ENCODE results near the gene PARD3. TPM values are rescaled to one million over a fixed set of nuclear protein-coding genes. Genes with fewer than 3 reads are reported as not detected.
"Not testable (repeated sequence)": the region's sequence is repeated elsewhere in the genome, so short reads cannot be mapped to it uniquely, and the experiment has no call there.

Gene PARD3
- total RNA-seq, 2 experiments from 2014 or later = 1.3 to 1.9 TPM

DNA sequence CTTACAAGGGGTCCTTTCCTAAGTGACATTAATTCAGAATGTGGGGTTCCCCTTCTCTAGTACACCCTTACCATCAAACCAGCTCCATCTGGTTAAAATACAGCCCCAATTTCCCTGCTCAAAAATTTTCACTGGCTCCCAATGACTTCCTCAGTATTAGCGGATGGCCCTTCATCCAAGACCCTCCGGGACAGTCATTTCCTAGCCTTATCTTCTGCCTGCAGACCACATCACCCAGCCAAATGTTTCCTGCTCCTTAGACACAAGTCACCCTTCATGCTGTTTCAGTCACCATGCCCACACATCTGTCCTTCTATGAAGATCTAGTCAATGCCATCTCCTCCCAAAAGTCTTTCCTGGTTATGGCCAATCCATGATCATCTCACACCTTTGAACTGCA, 45.2 kb downstream of the PARD3 start:
- Mint-ChIP-seq H3K27me3 (peaks cover 7% of the 10 kb centered on the region), H3K27ac (no peak overlapping the region), H3K4me1 (peaks cover 2% of the 10 kb centered on the region)

DNA sequence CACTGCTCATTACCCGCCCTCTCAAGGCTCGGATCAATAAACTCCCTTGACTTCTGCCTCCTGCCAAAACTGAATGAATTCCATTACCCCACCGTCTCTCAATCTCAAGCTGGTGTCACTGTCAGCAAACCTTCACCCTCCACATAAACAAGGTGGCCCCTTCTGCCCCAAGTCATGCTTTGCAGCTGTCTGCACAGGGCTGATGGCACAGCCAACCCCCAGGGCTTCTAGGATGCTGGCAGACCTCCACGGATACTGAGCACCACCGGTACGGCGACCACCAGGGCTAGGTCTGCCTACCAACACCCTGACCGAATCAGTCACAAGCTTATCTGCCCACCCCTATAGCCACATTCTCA, 46.1 kb downstream of the PARD3 start:
- no peak for DNase-seq
- Mint-ChIP-seq H3K27me3 (peaks cover 7% of the 10 kb centered on the region), H3K27ac (no peak overlapping the region), H3K4me1 (peaks cover 2% of the 10 kb centered on the region), H3K36me3 (no peaks in the 10 kb centered on the region), H3K4me3 (no peak overlapping the region), H3K9me3 (no peaks in the 10 kb centered on the region)

More for the DNA sequence above, 45.2 kb downstream of the PARD3 start:
- no peaks in the 10 kb centered on the region for H3K9me3 Mint-ChIP-seq
- H3K4me3 Mint-ChIP-seq = no peak overlapping the region
- H3K36me3 Mint-ChIP-seq = no peaks in the 10 kb centered on the region
- DNase-seq = no peak

DNA sequence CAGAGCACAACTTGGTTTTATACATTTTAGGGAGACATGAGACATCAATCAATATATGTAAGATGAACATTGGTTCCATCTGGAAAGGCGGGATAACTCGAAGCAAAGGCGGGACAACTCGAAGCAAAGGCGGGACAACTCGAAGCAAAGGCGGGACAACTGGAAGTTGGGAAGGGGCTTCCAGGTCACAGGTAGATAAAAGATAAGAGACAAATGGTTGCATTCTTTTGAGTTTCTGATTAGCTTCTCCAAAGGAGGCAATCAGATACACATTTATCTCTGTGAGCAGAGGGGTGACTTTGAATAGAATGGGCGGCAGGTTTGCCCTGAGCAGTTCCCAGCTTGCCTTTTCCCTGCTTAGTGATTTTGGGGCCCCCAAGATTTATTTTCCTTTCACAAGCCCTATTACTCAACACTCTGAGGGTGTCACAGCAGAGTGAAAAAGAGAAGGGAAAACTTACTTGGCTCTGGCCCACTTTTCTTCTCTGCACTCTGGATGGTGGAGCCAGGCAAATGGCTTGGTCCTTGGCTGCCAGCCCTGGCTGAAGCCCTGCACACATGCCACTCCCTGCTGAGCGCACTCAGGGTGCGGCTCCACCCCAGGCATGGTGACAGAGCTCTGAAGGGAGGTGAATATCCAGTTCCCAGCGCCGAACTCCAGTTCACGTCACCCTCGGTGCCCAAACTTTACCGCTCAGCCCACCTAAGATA, 46.7 kb downstream of the PARD3 start:
- H3K27ac Mint-ChIP-seq = no peak overlapping the region
- no peak for DNase-seq
- H3K27me3 Mint-ChIP-seq = peaks cover 11% of the 10 kb centered on the region
- H3K4me3 Mint-ChIP-seq = no peak overlapping the region
- H3K4me1 Mint-ChIP-seq = peaks cover 2% of the 10 kb centered on the region
- no peaks in the 10 kb centered on the region for H3K36me3 Mint-ChIP-seq
- H3K9me3 Mint-ChIP-seq = no peaks in the 10 kb centered on the region

DNA sequence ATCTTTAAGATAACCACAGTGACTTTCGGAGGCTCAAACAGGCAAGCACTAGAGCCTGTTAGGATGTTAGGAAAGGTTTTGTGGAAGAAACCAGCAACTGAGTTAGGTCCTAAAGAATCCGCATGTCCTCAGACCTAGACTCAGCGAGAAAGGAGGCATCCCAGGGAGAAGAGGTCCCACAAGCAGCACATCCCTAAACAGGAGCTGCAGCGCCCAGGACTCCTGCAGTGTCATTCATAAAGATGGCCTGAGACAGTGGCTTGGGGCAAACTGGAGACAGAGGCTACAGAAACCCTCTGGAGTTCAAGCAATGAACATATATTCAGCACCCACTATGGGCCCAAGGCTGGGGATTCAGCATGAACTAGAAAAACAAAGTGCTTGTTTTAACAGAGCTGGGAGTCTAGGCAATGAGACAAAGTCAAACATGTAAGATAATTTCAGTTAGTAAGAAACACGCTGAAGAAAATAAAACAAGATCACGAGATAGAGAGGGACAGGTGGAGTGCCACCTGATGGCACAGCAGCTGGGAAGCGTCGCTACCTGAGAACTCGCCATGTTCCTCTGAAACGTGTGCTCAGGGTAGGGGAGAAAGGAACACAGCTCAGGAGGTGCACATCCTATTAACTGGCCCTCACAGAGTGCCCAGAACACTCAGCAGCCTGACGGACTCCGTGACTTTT, 48.1 kb downstream of the PARD3 start:
- Mint-ChIP-seq H3K27ac (no peak overlapping the region), H3K36me3 (no peaks in the 10 kb centered on the region), H3K4me1 (peaks cover 2% of the 10 kb centered on the region), H3K27me3 (peaks cover 19% of the 10 kb centered on the region), H3K4me3 (no peak overlapping the region), H3K9me3 (no peaks in the 10 kb centered on the region)
- DNase-seq = no peak

DNA sequence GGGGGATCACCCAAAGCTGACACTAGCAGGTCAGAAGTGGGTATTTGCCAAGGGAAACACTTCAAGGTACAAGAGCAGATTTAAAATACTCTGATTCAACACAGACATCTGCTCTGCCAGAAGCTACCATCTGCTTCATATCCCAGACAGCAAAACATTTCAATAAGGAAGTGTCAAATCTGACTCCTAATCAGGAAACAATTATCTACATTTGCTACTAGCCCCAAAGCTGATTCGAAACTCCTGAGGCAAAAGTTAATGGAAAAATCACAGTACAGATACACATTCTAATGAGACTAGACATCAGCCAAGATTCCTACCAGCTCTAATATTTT, 48.9 kb downstream of the PARD3 start:
- no peaks in the 10 kb centered on the region for H3K36me3 Mint-ChIP-seq
- peaks cover 2% of the 10 kb centered on the region for H3K4me1 Mint-ChIP-seq
- H3K9me3 Mint-ChIP-seq = no peaks in the 10 kb centered on the region
- no peak overlapping the region for H3K4me3 Mint-ChIP-seq
- peaks cover 19% of the 10 kb centered on the region for H3K27me3 Mint-ChIP-seq
- H3K27ac Mint-ChIP-seq = no peak overlapping the region
- DNase-seq = no peak

- Mint-ChIP-seq H3K36me3 (no peaks in the 10 kb centered on the region), H3K27ac (no peak overlapping the region), H3K4me3 (no peak overlapping the region), H3K4me1 (no peaks in the 10 kb centered on the region), H3K9me3 (no peaks in the 10 kb centered on the region), H3K27me3 (peaks cover 26% of the 10 kb centered on the region)
- no peak for DNase-seq
These were observed 50.6 kb downstream of the PARD3 start for GRCh38 chr10:34764472-34764946.

DNA sequence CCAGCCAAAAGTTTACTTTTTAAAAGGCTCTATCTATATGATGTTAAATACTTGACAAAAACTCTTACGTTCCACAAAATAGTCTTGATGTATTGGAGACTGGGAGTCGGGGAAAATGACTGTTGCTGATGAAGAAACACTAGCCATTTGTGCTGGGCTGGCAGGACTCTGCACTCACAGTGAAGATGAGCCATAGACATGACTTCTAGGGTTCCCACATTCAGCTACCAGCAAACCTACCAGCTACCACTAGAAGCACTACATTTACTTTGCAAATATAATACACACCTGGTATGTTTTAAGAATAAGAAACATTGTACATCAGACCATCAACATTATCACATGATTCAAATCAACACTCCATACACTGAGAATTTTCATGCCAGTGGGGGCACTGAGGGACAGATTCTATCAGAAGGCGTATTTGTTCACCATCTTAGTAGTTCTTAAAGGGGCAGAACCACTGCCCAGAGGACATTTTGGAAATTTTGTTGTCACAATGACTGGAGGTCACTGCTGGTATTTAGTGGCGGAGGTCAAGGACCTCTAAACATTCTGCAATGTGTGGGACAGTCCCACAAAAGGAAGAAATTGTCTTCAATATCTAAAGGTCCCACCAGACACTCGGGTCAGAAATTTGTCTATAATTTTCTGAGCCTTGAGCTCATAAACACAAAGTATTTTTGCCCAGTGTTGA, 52.3 kb downstream of the PARD3 start:
- Mint-ChIP-seq H3K36me3 (no peaks in the 10 kb centered on the region), H3K4me3 (no peak overlapping the region), H3K27me3 (peaks cover 23% of the 10 kb centered on the region), H3K4me1 (peaks cover 10% of the 10 kb centered on the region), H3K27ac (no peak overlapping the region), H3K9me3 (peaks cover 5% of the 10 kb centered on the region)
- no peak for DNase-seq

DNA sequence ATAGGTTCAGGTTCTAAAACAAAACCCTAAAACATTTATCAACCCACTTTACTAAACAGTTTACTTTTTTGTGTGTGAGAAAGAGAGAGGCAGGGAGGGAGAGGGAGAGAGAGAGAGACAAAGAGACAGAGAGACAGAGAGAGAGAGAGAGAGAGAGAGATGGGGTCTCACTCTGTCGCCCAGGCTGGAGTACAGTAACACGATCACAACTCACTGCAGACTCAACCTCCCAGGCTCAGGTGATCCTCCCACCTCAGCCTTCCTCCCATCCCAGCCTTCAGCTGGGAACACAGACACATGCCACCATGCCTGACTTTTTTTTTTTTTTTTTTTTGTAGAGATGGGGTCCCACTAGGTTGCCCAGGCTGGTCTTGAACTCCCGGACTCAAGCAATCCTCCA, 52.9 kb downstream of the PARD3 start:
- DNase-seq = no peak
- Mint-ChIP-seq H3K4me1 (peaks cover 10% of the 10 kb centered on the region), H3K9me3 (peaks cover 5% of the 10 kb centered on the region), H3K27me3 (peaks cover 22% of the 10 kb centered on the region), H3K36me3 (no peaks in the 10 kb centered on the region), H3K4me3 (no peak overlapping the region), H3K27ac (no peak overlapping the region)

DNA sequence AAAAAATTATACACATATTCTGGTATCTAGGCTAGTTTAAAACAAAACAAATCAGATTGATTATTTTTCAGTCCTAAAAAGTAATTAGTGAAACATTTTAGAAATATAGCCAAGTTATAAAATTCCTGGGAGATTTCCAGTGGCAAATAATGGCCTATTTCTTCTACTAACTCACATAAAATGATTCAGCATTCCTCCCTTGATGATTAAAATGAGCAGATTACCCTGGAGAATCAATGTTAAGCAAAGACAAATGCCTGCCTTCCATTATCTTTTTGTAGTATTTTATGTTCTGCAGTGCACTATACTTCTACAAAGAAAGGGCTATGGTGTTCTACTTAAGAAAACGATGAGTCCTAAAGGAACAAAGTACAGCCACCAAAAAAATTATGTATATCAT, 53.6 kb downstream of the PARD3 start:
- Mint-ChIP-seq H3K9me3 (peaks cover 5% of the 10 kb centered on the region), H3K27me3 (peaks cover 20% of the 10 kb centered on the region), H3K36me3 (no peaks in the 10 kb centered on the region)

DNA sequence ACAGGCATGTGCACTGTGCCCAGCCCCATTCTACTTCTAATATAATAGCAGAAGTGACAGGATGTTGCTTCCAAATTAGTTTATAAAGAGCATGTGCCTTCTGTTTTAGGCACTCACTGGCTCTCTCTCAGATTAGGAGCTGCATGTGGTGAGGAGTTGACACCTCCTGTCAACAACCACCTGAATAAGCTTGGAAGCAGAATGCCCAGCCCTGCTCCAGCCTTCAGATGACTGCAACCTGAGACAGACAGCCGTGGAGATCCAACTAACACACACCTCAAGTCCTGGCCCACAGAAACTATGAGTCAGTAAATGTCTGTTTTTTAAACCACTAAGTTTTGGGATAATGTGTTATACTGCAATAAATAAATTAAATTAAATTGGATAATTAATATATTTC, 54.5 kb downstream of the PARD3 start:
- peaks cover 10% of the 10 kb centered on the region for H3K4me1 Mint-ChIP-seq
- no peak overlapping the region for H3K4me3 Mint-ChIP-seq
- no peak for DNase-seq
- H3K27me3 Mint-ChIP-seq = peaks cover 20% of the 10 kb centered on the region
- H3K36me3 Mint-ChIP-seq = no peaks in the 10 kb centered on the region
- H3K27ac Mint-ChIP-seq = no peak overlapping the region
- peaks cover 5% of the 10 kb centered on the region for H3K9me3 Mint-ChIP-seq

More for the DNA sequence above, 53.6 kb downstream of the PARD3 start:
- Mint-ChIP-seq H3K4me1 (peaks cover 10% of the 10 kb centered on the region), H3K4me3 (no peak overlapping the region), H3K27ac (no peak overlapping the region)
- no peak for DNase-seq

- Mint-ChIP-seq H3K4me3 (no peak overlapping the region), H3K36me3 (no peaks in the 10 kb centered on the region), H3K4me1 (peaks cover 10% of the 10 kb centered on the region), H3K9me3 (peaks cover 5% of the 10 kb centered on the region), H3K27me3 (peaks cover 20% of the 10 kb centered on the region), H3K27ac (no peak overlapping the region)
- no peak for DNase-seq
These were observed 55.3 kb downstream of the PARD3 start for GRCh38 chr10:34759837-34760215.

DNA sequence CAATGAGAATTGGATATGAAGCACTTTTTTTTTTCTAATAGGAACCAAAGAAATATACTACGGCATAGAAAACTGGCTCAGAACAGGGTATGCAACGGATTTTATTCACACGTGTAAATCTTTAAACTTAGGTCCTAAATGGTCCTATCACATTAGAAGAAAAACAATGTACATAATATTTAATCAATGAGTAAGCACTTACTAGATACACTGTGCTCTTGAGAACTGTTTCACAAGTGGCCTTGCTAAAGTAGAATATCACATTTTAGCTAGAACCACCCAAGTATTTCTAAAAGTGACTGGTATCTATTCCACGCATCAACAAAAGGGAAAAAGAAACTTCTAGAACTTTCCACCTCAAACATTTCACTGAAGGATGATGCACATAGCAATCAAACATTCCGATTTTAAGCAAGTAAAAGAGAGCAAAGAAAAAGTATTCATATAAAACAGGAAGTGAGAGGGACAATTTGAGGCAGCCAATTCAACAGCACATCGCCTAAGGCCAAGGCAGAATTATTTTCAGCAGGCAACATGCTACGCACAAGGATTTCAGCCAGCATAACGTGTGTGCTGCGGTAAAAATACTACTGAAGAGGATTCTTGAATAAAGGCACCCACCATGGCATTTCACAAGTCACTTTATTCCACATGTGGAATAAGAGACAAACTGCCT, 55.8 kb downstream of the PARD3 start:
- Mint-ChIP-seq H3K4me3 (no peak overlapping the region), H3K27me3 (peaks cover 20% of the 10 kb centered on the region), H3K4me1 (peaks cover 10% of the 10 kb centered on the region), H3K36me3 (no peaks in the 10 kb centered on the region), H3K27ac (no peak overlapping the region), H3K9me3 (peaks cover 5% of the 10 kb centered on the region)
- no peak for DNase-seq

GRCh38 chr10:34758447-34758996, 56.6 kb downstream of the PARD3 start:
- Mint-ChIP-seq H3K9me3 (peaks cover 5% of the 10 kb centered on the region), H3K27me3 (peaks cover 16% of the 10 kb centered on the region), H3K27ac (no peak overlapping the region), H3K36me3 (no peaks in the 10 kb centered on the region), H3K4me1 (peaks cover 10% of the 10 kb centered on the region), H3K4me3 (no peak overlapping the region)
- DNase-seq = no peak

DNA sequence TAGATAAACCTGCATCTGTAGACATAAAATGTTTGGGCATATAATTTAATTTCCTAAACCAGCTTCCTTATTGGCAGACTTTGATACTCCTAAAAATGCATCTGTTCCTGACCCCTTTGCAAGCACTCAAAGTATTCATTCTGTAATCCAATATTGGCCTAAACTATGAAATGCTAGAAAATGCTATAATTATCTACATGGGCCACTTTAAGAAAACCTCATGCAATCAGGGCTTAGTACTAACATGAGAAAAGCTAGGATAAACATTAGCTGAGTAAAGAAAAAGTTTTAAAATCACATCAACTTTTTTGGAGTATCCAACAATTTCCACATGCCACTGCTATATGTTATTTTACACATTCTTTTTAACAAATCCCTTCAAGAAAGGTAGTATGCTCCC, 57.2 kb downstream of the PARD3 start:
- Mint-ChIP-seq H3K9me3 (peaks cover 5% of the 10 kb centered on the region), H3K4me3 (no peak overlapping the region), H3K27me3 (peaks cover 12% of the 10 kb centered on the region), H3K4me1 (peaks cover 10% of the 10 kb centered on the region), H3K36me3 (no peaks in the 10 kb centered on the region), H3K27ac (no peak overlapping the region)
- DNase-seq = no peak

DNA sequence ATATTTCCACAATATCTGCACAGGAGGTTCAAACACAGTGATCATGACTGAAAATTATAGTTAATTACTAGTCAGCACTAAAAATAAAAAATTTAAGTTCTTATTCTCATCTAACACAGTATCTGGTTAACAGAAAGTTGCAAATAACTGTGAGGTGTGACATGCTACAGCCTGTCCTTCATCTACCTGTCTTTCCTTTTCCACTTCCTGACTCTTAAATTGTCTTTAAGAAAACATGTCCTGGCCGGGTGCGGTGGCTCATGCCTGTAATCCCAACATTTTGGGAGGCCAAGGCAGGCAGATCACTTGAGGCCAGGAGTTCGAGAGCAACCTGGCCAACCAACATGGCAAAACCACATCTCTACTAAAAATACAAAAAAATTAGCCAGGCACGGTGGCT, 57.9 kb downstream of the PARD3 start:
- not testable (repeated sequence) for H3K9me3 Mint-ChIP-seq, H3K27me3 Mint-ChIP-seq, H3K27ac Mint-ChIP-seq, DNase-seq, H3K36me3 Mint-ChIP-seq, H3K4me3 Mint-ChIP-seq, H3K4me1 Mint-ChIP-seq
